Measurements from ENCODE around the gene ZNF804B. TPM values are rescaled to one million over a fixed set of nuclear protein-coding genes. Genes with fewer than 3 reads are reported as not detected.

Gene ZNF804B
- total RNA-seq, 2 donors from 2014 or later = not detected

DNA sequence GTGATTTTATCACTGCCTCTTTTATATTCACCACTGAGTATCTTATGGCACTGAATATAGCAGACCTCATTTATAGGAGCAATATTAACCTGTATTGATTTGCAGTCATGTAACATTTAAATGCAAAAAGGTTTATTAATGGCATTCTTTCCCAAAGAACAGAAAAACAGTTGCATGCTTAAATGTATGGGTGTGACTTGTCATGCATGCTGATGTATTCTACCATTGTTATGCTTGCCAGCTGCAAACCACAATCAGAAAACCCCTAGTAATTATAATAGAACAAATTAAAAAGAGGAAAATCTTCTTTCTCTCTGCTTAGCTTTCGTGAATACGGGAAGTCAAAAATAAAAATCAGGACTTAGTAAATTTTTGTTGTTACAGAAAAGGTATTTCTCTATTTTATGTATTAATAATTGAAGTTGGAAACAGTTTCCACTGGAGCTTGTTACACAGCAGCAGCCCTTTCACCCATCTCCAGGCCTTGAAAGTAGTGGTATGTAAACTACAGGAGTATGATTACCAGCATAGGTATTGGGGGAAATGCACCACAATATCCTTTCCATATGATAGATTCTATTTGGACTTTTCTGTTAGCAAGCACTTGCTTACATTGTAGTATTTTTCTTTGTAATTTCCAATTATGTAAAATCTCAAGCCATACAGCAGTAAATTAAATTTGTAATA, 183.5 kb downstream of the ZNF804B start:
- DNase-seq = no peak
- Histone ChIP-seq H3K36me3 (no peaks in the 10 kb centered on the region), H3K4me1 (no peaks in the 10 kb centered on the region), H3K9me3 (no peaks in the 10 kb centered on the region), H3K4me3 (no peak overlapping the region), H3K9ac (ENCODE audit: low read depth in 2 of 2, low read length in 2 of 2) (no peak overlapping the region), H3K27ac (no peak overlapping the region), H3K27me3 (no peaks in the 10 kb centered on the region)
- intact Hi-C loops (cut with DNase I) = no loop called here
- TF ChIP-seq CTCF (IDR thresholded peaks at IDR 0.05) = no peak

GRCh38 chr7:88951826-88952225, 192.3 kb downstream of the ZNF804B start:
- H3K9me3 ChIP-seq = no peaks in the 10 kb centered on the region
- no peak for DNase-seq
- no peaks in the 10 kb centered on the region for H3K36me3 ChIP-seq
- H3K9ac ChIP-seq (ENCODE audit: low read depth in 2 of 2, low read length in 2 of 2) = no peak overlapping the region
- H3K4me1 ChIP-seq = no peaks in the 10 kb centered on the region
- intact Hi-C loops (cut with DNase I) = no loop called here
- TF ChIP-seq CTCF (IDR thresholded peaks at IDR 0.05) = no peak
- H3K4me3 ChIP-seq = no peak overlapping the region
- H3K27ac ChIP-seq = no peak overlapping the region
- no peaks in the 10 kb centered on the region for H3K27me3 ChIP-seq

DNA sequence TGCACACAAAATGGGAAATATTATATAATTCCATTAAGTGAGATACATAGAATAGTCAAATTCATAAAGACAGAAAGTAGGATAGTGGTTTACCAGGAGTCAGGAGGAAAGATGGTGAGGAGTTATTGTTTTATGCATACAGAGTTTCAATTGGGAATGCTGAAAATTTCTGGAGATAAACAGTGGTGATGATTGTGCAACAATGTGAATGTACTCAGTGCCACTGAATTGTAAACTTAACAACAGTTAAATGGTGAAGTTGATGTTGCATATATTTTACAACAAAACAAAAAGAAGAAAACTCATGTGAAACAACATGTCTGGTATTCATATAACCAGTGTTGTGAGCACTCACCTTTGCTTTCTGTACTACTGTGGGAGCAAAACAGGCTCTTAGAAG, 204.9 kb downstream of the ZNF804B start:
- DNase-seq = no peak
- no peak for TF ChIP-seq CTCF (IDR thresholded peaks at IDR 0.05)
- H3K9ac ChIP-seq (ENCODE audit: low read depth in 2 of 2, low read length in 2 of 2) = no peak overlapping the region
- no peaks in the 10 kb centered on the region for H3K36me3 ChIP-seq
- no peaks in the 10 kb centered on the region for H3K27me3 ChIP-seq
- no peaks in the 10 kb centered on the region for H3K9me3 ChIP-seq
- no peaks in the 10 kb centered on the region for H3K4me1 ChIP-seq
- no peak overlapping the region for H3K4me3 ChIP-seq
- H3K27ac ChIP-seq = no peak overlapping the region
- intact Hi-C loops (cut with DNase I) = no loop called here

DNA sequence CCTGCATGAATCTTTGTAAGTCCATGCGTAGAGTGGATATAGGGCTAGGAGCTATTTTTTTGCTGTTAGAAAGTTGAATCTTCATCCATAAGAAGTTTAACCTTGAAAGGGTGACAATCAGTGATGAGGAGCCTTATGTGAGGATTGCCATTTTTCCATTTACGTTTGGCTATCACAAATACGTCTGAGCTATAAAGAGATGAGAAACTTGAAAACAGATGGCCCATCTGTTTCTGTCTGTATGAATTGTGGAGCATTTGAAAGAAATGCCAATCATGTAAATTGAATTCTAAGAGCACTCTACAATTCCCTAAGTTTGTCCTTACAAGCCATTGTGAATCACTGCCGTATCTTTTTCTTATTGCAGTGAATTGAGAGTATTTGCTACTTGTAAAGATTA, 205.9 kb downstream of the ZNF804B start:
- H3K9ac ChIP-seq (ENCODE audit: low read depth in 2 of 2, low read length in 2 of 2) = no peak overlapping the region
- no peaks in the 10 kb centered on the region for H3K9me3 ChIP-seq
- TF ChIP-seq CTCF (IDR thresholded peaks at IDR 0.05) = no peak
- no peak overlapping the region for H3K27ac ChIP-seq
- intact Hi-C loops (cut with DNase I) = no loop called here
- H3K4me3 ChIP-seq = no peak overlapping the region
- no peaks in the 10 kb centered on the region for H3K36me3 ChIP-seq
- H3K27me3 ChIP-seq = no peaks in the 10 kb centered on the region
- DNase-seq = no peak
- H3K4me1 ChIP-seq = no peaks in the 10 kb centered on the region

DNA sequence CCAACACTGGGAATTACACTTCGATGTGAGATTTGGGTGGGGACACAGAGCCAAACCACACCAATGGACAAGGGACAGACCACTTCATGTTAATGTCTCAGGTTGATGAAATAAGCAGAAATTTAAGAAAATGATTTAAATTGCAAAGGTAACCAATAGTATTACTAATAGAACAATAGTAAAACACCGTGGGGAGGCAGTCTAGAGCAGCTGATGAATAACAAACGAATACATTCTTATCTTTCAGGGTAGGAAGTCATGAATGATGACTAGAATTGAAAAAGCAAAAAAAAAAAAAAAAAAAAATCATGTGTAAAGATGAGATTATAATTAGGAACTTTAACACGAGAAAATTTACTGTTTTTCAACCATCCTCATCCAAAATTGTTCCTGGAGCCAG, 207.9 kb downstream of the ZNF804B start:
- no peaks in the 10 kb centered on the region for H3K4me1 ChIP-seq
- no peak overlapping the region for H3K27ac ChIP-seq
- no peaks in the 10 kb centered on the region for H3K36me3 ChIP-seq
- no peak overlapping the region for H3K4me3 ChIP-seq
- DNase-seq = no peak
- no peaks in the 10 kb centered on the region for H3K9me3 ChIP-seq
- no peaks in the 10 kb centered on the region for H3K27me3 ChIP-seq
- TF ChIP-seq CTCF (IDR thresholded peaks at IDR 0.05) = no peak
- intact Hi-C loops (cut with DNase I) = no loop called here
- H3K9ac ChIP-seq (ENCODE audit: low read depth in 2 of 2, low read length in 2 of 2) = no peak overlapping the region
